SK-N-SH treated with all-trans-retinoic acid at 6 μM for 48 hours (cell line): ENCODE results near the gene COL21A1.
A peak's percentile ranks its signal among the peaks of the same experiment; 100 is the strongest.

Experiments used
- ATAC-seq: fragments of 200-7000 bp; cut with Tn5 transposase; 3 replicates; pipeline ENCODE4 v1.9.1; 2020; ENCODE audit warnings: mild to moderate bottlenecking, moderate library complexity
- ARNTL ChIP-seq: fragments of 450-650 bp; formaldehyde crosslinking; IDR thresholded peaks from 2 replicates; pipeline ENCODE4 v1.5.0; 2020; ENCODE audit warnings: low read depth, mild to moderate bottlenecking, moderate library complexity, borderline replicate concordance
- BACH2 ChIP-seq: fragments of 250-450 bp; sonication (Bioruptor Pico); IDR thresholded peaks from 2 replicates; pipeline ENCODE4 v1.9.0; 2021; ENCODE audit warnings: mild to moderate bottlenecking, borderline replicate concordance
- CREB5 ChIP-seq: fragments of 250-450 bp; sonication (Bioruptor Pico); IDR thresholded peaks from 2 replicates; pipeline ENCODE4 v1.5.1; 2020; ENCODE audit warnings: low read depth, mild to moderate bottlenecking, moderate library complexity
- CSDC2 ChIP-seq: fragments of 250-450 bp; sonication (Bioruptor Pico); IDR thresholded peaks from 2 replicates; pipeline ENCODE4 v1.5.0; 2020; ENCODE audit warnings: mild to moderate bottlenecking, moderate library complexity
- ESRRG ChIP-seq: fragments of 250-450 bp; sonication (Bioruptor Pico); IDR thresholded peaks from 2 replicates; pipeline ENCODE4 v1.6.1; 2021; ENCODE audit warnings: mild to moderate bottlenecking
- GLIS3 ChIP-seq: fragments of 250-450 bp; sonication (Bioruptor Pico); IDR thresholded peaks from 2 replicates; pipeline ENCODE4 v1.5.0; 2020; ENCODE audit warnings: mild to moderate bottlenecking, moderate library complexity
- ISL1 ChIP-seq: fragments of 250-450 bp; sonication (Bioruptor Pico); IDR thresholded peaks from 2 replicates; pipeline ENCODE4 v2.1.2; 2022; ENCODE audit warnings: mild to moderate bottlenecking, moderate library complexity
- OSR1 ChIP-seq: fragments of 250-450 bp; sonication (Bioruptor Pico); IDR thresholded peaks from 2 replicates; pipeline ENCODE4 v1.8.0; 2022; ENCODE audit warnings: moderate library complexity, mild to moderate bottlenecking, inconsistent platforms
- PPARA ChIP-seq: fragments of 250-450 bp; sonication (Bioruptor Pico); IDR thresholded peaks from 2 replicates; pipeline ENCODE4 v1.5.0; 2020; ENCODE audit warnings: mild to moderate bottlenecking, borderline replicate concordance
- RARB ChIP-seq: fragments of 250-450 bp; sonication (Bioruptor Pico); IDR thresholded peaks from 2 replicates; pipeline ENCODE4 v1.8.0; 2021; ENCODE audit warnings: mild to moderate bottlenecking, moderate library complexity
- SNAI2 ChIP-seq: fragments of 250-450 bp; sonication (Bioruptor Pico); IDR thresholded peaks from 2 replicates; pipeline ENCODE4 v1.5.0; 2020; ENCODE audit warnings: mild to moderate bottlenecking, moderate library complexity
- TCF4 ChIP-seq: fragments of 250-450 bp; sonication (Bioruptor Pico); IDR thresholded peaks from 2 replicates; pipeline ENCODE4 v1.8.0; 2021; ENCODE audit warnings: mild to moderate bottlenecking, moderate library complexity, borderline replicate concordance
- TSHZ2 ChIP-seq: fragments of 250-450 bp; sonication (Bioruptor Pico); IDR thresholded peaks from 2 replicates; pipeline ENCODE4 v1.5.0; 2020; ENCODE audit warnings: mild to moderate bottlenecking, moderate library complexity
- ZC3H10 ChIP-seq: fragments of 250-450 bp; sonication (Bioruptor Pico); IDR thresholded peaks from 2 replicates; pipeline ENCODE4 v1.5.1; 2021; ENCODE audit warnings: mild to moderate bottlenecking, moderate library complexity
- ZFP30 ChIP-seq: fragments of 450-650 bp; formaldehyde crosslinking; IDR thresholded peaks from 2 replicates; pipeline ENCODE4 v1.5.0; 2022; ENCODE audit warnings: mild to moderate bottlenecking, moderate library complexity
- ZNF565 ChIP-seq: fragments of 450-650 bp; formaldehyde crosslinking; conservative IDR thresholded peaks from 2 replicates; pipeline ENCODE4 v1.5.0; 2020; ENCODE audit warnings: low read depth, mild to moderate bottlenecking, moderate library complexity
- ZNF70 ChIP-seq: fragments of 450-650 bp; formaldehyde crosslinking; IDR thresholded peaks from 2 replicates; pipeline ENCODE4 v1.5.0; 2020; ENCODE audit warnings: mild to moderate bottlenecking, moderate library complexity
- ZNF8 ChIP-seq: fragments of 450-650 bp; formaldehyde crosslinking; IDR thresholded peaks from 2 replicates; pipeline ENCODE4 v1.5.0; 2020; ENCODE audit warnings: mild to moderate bottlenecking, moderate library complexity

Gene COL21A1

GRCh38 chr6:56033401-56033800 is 214.0 kb downstream of the COL21A1 start (continued):
- TF ChIP-seq CREB5 (CRISPR knock-in tag) (no peak), GLIS3 (CRISPR knock-in tag) (no peak), ISL1 (no peak), TSHZ2 (no peak)

- ATAC-seq, result no peak
- TF ChIP-seq ZNF565 (no peak), ARNTL (CRISPR knock-in tag) (no peak), PPARA (no peak), ISL1 (no peak), ZNF8 (CRISPR knock-in tag) (no peak)
These were observed 214.6 kb downstream of the COL21A1 start for GRCh38 chr6:56032715-56033260.

- TF ChIP-seq TCF4 (CRISPR knock-in tag) (no peak), ZNF565 (no peak), PPARA (no peak), ZNF8 (CRISPR knock-in tag) (no peak), CREB5 (CRISPR knock-in tag) (no peak), OSR1 (CRISPR knock-in tag) (no peak), ZC3H10 (CRISPR knock-in tag) (no peak)
- no peak for ATAC-seq
These were observed 219.5 kb downstream of the COL21A1 start for GRCh38 chr6:56027865-56028264.

GRCh38 chr6:56026455-56027180 is 220.8 kb downstream of the COL21A1 start:
- no peak for ATAC-seq
- TF ChIP-seq ZNF565, result no peak
- no peak for TF ChIP-seq ARNTL (CRISPR knock-in tag)
- TF ChIP-seq ESRRG (CRISPR knock-in tag), result no peak
- peak; percentile 37; the same call in 1 of the 2 replicates for TF ChIP-seq ISL1

GRCh38 chr6:56025795-56026194 is 221.6 kb downstream of the COL21A1 start:
- no peak for TF ChIP-seq ARNTL (CRISPR knock-in tag)
- TF ChIP-seq GLIS3 (CRISPR knock-in tag), result no peak
- no peak for TF ChIP-seq PPARA
- TF ChIP-seq ZNF565, result no peak
- no peak for TF ChIP-seq ZNF70 (CRISPR knock-in tag)
- no peak for TF ChIP-seq OSR1 (CRISPR knock-in tag)
- no peak for TF ChIP-seq SNAI2 (CRISPR knock-in tag)
- TF ChIP-seq BACH2 (CRISPR knock-in tag), result no peak
- TF ChIP-seq TSHZ2, result no peak
- no peak for TF ChIP-seq ZFP30 (CRISPR knock-in tag)
- no peak for TF ChIP-seq RARB (CRISPR knock-in tag)
- TF ChIP-seq CREB5 (CRISPR knock-in tag), result no peak
- no peak for TF ChIP-seq ISL1
- TF ChIP-seq ZC3H10 (CRISPR knock-in tag), result no peak
- no peak for TF ChIP-seq CSDC2 (CRISPR knock-in tag)
- no peak for TF ChIP-seq ZNF8 (CRISPR knock-in tag)
- no peak for ATAC-seq
